Measurements from ENCODE around the gene WDR86. TPM values are rescaled to one million over a fixed set of nuclear protein-coding genes. Genes with fewer than 3 reads are reported as not detected.

The WDR86 gene
- total RNA-seq, 1 experiment from 2014 or later, result 8.1 TPM

DNA sequence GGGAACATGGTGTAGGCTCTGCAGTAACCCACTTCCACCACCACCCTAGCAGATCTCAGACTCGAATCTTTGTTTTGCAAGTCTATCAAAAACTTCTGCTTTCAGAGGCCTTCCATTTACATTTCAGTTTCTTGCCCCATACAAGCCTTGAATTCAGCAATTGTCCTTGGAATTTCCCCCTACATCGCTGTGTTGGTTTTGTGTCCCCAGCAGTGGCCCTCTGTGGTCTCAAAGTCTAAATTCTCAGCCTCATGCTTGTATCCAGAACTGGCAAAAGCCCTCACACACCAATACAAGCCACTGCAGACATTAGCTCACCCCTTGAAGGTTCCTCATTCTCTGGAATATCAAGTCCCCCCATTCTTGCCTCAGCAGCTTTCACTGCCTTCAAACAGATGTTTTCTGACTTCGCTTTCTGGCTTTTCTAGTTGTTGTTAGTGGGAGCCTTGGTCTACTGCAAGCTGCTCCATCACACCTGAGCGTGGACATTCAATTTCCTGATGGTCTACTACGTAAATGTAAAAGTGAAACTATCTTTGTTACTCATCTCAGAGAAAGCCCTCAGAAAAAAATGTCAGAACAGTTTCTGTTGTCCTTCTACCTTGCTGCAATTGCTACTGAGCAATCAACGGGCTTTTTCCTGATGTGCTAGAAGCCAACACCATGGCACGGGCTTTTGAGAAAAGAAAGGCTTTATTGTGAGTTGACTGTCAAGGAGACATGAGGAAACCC lies 70.0 kb downstream of the WDR86 start:
- Histone ChIP-seq H2BK12ac (ENCODE audit: insufficient read length, low read depth, low read length) (no peak overlapping the region), H3K79me2 (ENCODE audit: insufficient read depth, low read length) (no peaks in the 10 kb centered on the region), H3K27ac (ENCODE audit: insufficient read length, low read depth, low read length) (no peak overlapping the region), H2BK15ac (ENCODE audit: low read depth, low read length) (no peak overlapping the region), H2AFZ (ENCODE audit: low read length) (no peak overlapping the region), H3K23ac (ENCODE audit: insufficient read length, low read depth, low read length) (no peak overlapping the region), H2AK5ac (ENCODE audit: insufficient read length, low read length) (no peak overlapping the region), H3K79me1 (ENCODE audit: insufficient read depth, low read depth, low read length, poor library complexity, severe bottlenecking) (peaks cover 2% of the 10 kb centered on the region), H4K20me1 (ENCODE audit: control insufficient read depth, insufficient read depth, insufficient read length) (no peaks in the 10 kb centered on the region), H4K91ac (ENCODE audit: insufficient read length, low read depth, low read length) (no peak overlapping the region), H4K8ac (replicated peaks; ENCODE audit: insufficient read length, low read depth, low read length) (no peak overlapping the region), H3K9me3 (ENCODE audit: control insufficient read depth, low read depth, low read length) (no peaks in the 10 kb centered on the region), H3K4me1 (ENCODE audit: insufficient read depth, low read length) (no peaks in the 10 kb centered on the region), H3K14ac (ENCODE audit: insufficient read depth, low read length) (no peak overlapping the region), H4K5ac (ENCODE audit: insufficient read length, low read depth, low read length) (no peak overlapping the region), H2BK20ac (ENCODE audit: low read depth, low read length, poor library complexity, severe bottlenecking) (no peak overlapping the region), H3K4ac (ENCODE audit: low read depth, low read length) (no peak overlapping the region), H3K18ac (ENCODE audit: insufficient read length, low read depth, low read length) (no peak overlapping the region), H3K23me2 (ENCODE audit: insufficient read length, low read depth, low read length, poor library complexity, severe bottlenecking) (no peaks in the 10 kb centered on the region), H3T11ph (ENCODE audit: low read length) (no peak overlapping the region), H3K27me3 (ENCODE audit: insufficient read depth, low read length) (peaks cover 2% of the 10 kb centered on the region; the same call in 1 of the 2 replicates), H3K4me2 (ENCODE audit: insufficient read depth, insufficient read length, low read length) (no peak overlapping the region), H2BK120ac (ENCODE audit: low read depth, low read length, poor library complexity, severe bottlenecking) (no peak overlapping the region), H3K56ac (ENCODE audit: insufficient read length, low read depth, low read length) (no peak overlapping the region), H2BK5ac (ENCODE audit: insufficient read length, low read length) (no peak overlapping the region), H3K9ac (ENCODE audit: extremely low read depth, insufficient read length, low read length) (no peak overlapping the region)
- H3K4me1 Mint-ChIP-seq, result peaks cover 0 to 3% of the 10 kb centered on the region in 2 experiments; a peak in 3 of 4 replicates
- H3K9me3 Mint-ChIP-seq, result peaks cover 0 to 2% of the 10 kb centered on the region in 2 experiments; a peak in 2 of 5 replicates
- TF ChIP-seq, protein P1, sequence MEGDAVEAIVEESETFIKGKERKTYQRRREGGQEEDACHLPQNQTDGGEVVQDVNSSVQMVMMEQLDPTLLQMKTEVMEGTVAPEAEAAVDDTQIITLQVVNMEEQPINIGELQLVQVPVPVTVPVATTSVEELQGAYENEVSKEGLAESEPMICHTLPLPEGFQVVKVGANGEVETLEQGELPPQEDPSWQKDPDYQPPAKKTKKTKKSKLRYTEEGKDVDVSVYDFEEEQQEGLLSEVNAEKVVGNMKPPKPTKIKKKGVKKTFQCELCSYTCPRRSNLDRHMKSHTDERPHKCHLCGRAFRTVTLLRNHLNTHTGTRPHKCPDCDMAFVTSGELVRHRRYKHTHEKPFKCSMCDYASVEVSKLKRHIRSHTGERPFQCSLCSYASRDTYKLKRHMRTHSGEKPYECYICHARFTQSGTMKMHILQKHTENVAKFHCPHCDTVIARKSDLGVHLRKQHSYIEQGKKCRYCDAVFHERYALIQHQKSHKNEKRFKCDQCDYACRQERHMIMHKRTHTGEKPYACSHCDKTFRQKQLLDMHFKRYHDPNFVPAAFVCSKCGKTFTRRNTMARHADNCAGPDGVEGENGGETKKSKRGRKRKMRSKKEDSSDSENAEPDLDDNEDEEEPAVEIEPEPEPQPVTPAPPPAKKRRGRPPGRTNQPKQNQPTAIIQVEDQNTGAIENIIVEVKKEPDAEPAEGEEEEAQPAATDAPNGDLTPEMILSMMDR (conservative IDR thresholded peaks at IDR 0.05), result no peak
- H3K4me3 Mint-ChIP-seq, result no peak overlapping the region
- H3K27me3 Mint-ChIP-seq (ENCODE audit: low read depth), result peaks cover 5% of the 10 kb centered on the region
- no peak overlapping the region; a peak in 1 of 7 replicates for H3K27ac Mint-ChIP-seq
- H3K36me3 Mint-ChIP-seq (ENCODE audit: insufficient read depth in 1 of 3, low read depth in 3 of 3), result peaks cover 0 to 6% (median 2%) of the 10 kb centered on the region in 3 experiments; a peak in 3 of 7 replicates
- DNase-seq, result no peak
- WGBS (ENCODE audit: extremely low coverage, insufficient read length, low lambda C conversion rate), result no CpG with 5 or more reads among the region's 7 CpGs
